Hippocampal formation (tissue), 2 donors: ENCODE results near the gene KLHL15.

Experiments
- DNase-seq, 2 donors: peaks; one replicate each; lab custom pipeline; 2025; lab: John Stamatoyannopoulos, UW

KLHL15 gene

DNA sequence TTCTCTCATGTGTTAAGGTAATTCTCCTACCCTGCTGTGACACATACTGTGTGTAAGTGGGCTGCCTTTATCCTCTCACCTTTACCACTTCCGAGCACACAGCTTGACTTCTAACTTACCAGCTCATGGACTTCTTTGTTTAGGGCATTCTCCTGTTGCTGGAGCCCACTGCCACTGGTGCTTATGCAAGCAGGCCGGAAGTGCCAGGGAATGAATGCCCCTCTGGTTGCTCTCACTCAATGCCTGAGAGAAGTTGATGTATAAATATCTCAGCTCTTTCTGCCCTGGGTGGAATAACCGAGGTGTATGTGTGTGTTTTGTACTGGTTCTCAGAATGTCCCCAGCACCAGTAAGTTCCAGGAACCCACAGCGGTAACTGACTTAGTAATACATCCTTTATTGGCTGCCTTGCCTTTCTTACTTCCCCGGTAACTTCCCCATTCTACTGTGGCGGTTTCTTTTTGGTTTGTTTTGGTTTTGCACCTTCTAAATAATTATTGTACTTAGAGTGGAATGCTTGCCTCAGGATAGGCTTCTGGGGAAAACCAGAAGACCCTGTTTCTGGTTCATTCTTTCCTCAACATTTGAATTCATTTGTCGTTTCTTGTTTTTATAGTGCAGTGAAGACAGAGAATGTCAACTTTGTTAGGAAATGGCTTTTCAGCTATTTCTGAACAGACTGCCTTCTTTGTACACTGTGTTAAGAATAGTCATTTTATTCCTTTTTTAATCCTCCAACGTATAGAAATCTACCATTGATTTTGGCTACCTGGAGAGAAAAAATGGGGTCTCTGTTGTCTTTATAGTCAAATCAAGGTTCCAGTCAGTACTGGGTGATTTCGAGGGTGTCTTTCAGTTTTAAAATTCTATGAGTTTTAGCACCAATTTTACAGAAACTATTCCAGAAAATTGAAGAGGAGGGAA is 73.7 kb downstream of the KLHL15 start:
- no peak for DNase-seq

DNA sequence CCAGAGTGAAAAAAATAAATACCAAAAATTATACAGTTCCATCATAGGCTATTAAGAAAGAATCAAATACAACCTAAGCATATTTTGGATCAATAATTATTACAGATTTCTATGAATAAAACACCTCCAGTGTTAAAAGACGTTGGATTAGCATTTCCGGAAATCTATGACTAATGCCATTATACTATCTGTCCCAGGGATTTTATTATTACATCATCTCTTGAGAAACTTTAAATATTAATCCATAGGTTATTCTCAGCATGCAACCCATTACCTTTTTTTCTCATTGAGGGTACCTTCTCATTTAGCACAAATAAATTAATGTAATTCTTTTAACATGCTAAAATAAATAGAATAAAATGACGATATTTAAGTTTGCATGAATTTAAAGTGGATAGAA is 74.6 kb downstream of the KLHL15 start:
- DNase-seq = no peak

DNA sequence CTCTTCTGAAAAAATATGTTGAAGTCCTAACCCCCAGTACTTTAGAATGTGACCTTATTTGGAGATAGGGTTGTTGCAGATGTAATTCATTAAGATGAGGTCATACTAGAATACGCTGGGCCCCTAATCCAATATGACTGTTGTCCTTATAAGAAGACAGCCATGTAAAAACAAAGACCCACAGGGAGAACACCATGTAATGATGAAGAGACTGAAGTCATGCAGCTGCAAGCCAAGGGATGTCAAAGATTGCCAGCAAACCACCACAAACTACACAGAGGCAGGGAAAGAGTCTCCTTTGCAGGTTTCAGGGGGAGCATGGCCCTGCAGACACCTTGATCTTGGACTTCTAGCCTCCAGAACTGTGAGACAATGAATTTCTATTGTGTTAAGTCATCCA is 81.8 kb downstream of the KLHL15 start:
- no peak for DNase-seq

DNA sequence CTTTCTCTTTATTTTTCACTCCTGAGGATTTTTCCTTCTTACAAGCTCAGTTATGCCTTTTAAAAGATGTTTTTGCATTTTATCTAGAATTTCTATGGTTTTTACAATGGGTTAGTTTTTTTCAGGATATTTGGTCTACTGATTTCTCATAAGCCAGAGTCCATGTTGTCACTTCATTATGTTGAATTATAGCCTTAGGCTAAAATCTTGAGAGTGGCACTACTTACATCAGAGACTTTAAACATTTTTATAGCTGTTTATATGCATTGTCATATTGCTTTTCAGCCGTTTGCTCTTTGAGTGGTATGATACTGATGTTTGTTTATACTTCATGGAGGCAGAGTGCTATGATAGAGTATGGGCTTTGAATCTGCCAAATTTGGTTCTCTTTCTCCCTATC is 82.8 kb downstream of the KLHL15 start:
- no peak for DNase-seq

DNA sequence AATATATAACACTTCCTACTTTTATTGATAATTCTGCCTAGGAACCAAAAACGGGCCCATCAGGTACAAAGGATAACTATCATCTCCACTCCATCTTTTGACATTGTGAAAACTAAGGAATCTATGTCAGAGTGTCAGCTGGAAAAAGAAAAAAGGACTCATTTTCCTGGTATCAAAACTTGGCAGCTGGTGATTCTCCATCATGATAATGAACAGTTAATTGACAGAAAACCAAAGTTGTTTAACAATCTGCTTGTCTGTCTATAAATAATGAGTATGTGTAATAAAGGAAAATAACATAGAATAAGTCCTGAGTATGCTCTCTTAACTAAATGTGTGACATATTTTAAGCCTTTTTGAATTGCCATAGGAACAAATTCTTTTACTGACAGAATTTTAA is 87.8 kb downstream of the KLHL15 start:
- no peak for DNase-seq

DNA sequence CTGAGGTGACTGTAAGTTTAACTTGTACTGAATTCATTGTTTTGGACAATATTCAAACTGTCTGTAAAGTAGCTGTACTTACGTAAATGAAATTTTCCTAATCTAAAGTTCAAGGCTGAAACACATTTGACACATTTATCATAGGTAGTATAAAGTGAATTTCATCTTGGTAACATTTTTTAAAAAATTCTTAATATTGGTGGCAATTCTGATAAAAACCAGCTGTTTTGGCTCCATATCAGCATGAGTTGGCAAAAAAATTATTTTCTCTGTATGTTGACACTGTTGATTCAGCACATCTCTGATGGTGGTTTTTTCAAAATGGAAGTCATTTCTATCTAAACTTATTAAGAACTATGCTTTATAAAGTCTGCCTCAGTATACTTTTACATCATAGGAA is 88.3 kb downstream of the KLHL15 start:
- DNase-seq = no peak

DNA sequence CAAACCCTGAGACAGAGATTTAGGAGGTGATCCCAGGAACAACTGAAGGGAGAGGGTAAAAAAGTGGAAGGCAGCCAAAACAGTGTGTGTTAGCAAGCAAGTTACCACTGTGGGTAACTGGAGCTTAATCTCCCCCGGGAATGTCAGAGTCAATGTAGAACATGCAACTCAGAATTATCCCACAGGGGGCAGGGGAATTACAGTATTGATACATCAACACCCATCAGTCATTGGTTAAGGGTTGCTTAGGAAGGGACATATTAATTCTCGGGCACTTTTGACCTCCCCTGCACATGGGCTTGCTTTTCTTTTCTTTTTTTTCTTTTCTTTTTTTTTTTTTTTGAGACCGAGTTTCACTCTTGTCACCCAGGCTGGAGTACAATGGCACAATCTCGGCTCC is 89.9 kb downstream of the KLHL15 start:
- DNase-seq = no peak

DNA sequence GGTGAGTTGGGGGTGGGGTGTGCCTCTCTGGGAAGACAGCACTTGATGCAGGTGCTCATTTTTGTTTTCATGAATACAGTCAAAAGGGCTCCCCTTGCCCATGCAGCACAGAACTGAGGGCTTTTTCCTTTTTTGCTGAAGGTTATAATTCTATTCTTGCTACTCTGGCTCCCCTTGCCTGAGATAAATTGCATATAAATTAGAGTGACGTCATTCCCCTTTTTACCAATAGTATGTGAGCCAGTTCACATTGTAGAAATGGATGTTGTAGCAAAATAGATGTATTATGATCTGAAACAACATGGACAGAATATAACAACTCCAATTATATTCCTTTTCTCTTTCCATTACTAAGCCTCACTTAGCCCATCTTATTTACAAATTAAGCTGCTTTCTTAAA is 90.8 kb downstream of the KLHL15 start:
- DNase-seq = no peak

DNA sequence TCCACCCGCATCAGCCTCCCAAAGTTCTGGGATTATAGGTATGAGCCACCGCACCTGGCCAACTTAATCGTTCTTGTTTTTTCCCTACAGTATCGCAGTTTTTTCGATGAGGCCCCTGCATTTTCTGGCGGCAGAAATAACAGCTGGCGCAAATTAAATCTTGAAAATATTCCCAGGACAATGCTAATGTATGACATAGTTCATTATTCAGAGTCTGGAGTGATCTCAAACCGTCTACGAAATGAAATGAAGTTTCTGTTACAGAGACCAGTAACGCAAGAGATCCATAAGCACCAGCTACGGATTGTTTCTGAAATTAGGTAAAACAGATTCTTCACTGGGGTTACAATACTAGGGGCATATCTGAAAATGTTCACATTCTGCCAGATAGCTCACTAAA is 91.9 kb downstream of the KLHL15 start:
- no peak for DNase-seq
